ENCODE results near the gene APOA1.
A peak's percentile ranks its signal among the peaks of the same experiment; 100 is the strongest.
"Not testable (repeated sequence)": the region's sequence is repeated elsewhere in the genome, so short reads cannot be mapped to it uniquely, and the experiment has no call there.

Gene APOA1

GRCh38 chr11:116811194-116811593 is 26.2 kb downstream of the APOA1 start:
- DNase-seq = no peak

DNA sequence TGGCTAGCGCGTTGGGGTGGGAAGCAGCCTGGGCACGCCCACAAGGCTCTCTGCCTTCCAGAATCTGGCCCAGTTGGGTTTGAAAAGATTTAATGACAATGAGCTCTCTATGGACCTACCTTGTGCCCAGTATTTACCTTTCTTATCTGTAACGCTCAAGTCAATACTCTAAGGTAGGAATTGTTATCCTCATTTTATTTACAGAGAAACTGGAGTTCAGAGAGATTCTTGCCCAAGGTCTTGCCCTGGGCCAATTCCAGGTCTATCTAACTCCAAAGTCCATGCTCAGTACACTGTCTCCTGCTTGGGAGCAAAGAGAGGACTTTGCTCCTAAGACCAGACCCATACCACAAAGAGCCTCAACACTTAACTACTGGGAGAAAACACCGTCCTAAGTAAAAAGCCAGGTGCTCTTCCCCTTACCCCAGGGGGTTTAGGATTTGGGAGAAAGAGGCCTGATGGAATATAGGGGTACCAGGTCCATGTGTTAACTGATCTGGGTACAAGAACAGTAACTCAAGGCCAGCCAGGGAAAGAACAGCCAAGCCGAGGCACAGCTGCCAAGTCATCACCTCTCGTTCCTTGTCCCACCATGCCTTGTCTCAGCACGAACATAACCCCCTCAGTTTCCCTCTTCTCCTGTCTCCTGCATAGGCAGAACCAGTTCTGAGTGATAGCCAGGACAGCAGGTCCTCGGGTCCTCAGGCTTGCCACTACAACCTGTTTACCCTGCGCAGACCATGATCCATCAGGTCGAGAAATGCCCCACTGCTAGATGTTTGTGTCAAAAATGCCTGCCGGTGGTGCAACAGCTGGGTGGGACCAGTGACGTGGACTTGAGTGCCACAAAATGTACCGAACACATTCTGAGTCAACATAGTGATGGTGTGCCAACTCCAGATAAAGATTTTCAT is 28.9 kb downstream of the APOA1 start:
- no peak for DNase-seq

- DNase-seq = no peak
Measured at GRCh38 chr11:116807601-116808261, 29.7 kb downstream of the APOA1 start.

GRCh38 chr11:116804001-116804400 is 33.4 kb downstream of the APOA1 start:
- no peak for DNase-seq

- DNase-seq = not testable (repeated sequence)
Measured at GRCh38 chr11:116801662-116802061, 35.8 kb downstream of the APOA1 start.

DNA sequence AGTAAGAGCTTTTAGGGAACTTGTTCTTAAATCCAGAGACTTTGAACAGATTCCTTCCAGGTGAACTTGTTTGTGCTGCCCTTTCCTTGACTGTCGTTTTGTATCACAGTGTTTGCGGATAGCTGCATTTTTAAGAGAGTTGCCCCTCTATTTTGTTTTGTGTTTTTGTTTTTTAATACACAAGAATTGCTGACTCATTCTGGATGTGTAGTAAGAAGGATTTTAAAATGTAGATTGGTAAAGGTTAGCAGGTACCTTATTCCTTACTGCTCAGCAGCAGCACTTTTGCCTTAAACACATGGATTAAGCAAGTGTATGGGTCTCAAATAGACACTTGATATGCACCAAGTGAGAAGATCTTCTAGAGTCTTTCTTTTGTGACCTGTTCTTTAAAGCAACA is 36.8 kb downstream of the APOA1 start:
- no peak for DNase-seq

DNA sequence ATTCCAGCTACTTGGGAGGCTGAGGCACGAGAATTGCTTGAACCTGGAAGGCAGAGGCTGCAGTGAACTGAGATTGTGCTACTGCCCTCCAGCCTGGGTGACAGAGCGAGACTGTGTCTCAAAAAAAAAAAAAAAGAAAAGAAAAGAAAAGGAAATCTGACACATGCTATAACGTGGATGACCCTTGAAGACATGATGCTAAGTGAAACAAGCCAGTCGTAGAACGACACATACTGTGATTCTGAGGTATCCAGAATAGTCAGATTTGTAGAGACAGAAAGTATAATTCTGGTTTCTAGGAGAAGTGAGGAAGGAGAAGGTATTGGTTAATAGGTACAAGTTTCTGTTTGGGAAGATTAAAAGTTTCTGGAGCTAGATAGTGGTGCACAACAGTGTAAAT is 39.1 kb downstream of the APOA1 start:
- DNase-seq = no peak

DNA sequence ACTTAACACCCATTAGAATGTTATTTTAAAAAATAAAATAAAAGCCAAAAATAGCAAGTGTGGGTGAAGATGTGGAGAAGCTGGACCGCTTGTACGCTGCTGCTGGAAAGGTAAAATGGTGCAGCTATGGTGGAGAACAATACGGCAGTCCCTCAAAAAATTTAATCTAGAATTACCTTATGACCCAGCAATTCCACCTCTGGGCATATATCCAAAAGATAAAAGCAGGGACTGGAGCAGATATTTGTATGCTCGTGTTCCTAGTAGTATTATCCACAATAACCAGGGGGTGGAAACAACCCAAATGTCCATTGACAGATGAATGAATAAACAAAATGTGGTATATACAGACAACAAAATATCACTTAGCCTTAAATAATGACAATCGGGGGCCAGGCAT is 39.6 kb downstream of the APOA1 start:
- no peak for DNase-seq

DNA sequence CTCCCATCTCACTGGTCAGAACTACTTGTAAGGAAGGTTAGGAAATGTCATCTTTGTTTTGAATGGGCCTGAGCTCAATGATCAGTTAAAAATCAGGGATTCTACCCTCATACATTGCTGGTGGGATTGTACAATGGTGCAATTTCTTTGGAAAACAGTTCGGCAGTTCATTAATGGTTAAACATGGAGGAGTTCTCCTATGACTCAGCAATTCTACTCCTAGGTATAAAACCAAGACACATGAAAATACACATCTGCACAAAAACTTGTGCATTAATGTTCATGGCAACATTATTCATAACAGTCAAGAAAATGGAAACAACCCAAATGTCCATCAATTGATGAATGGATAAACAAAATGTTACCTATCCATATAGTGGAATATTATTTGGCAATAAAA is 40.9 kb downstream of the APOA1 start:
- DNase-seq = no peak

- no peak for DNase-seq
Measured at GRCh38 chr11:116794851-116795250, 42.6 kb downstream of the APOA1 start.

GRCh38 chr11:116793772-116794097 is 43.7 kb downstream of the APOA1 start:
- DNase-seq = no peak

- DNase-seq = no peak
Measured at GRCh38 chr11:116792869-116793771, 44.3 kb downstream of the APOA1 start.

- DNase-seq = no peak
Measured at GRCh38 chr11:116792144-116792868, 45.1 kb downstream of the APOA1 start.

GRCh38 chr11:116791813-116792143 is 45.6 kb downstream of the APOA1 start, which contains the start of gene APOA5:
APOA5 (minus strand) TSS chr11:116791879; CDS start chr11:116791860, 19 bp downstream.
- DNase-seq = no peak

DNA sequence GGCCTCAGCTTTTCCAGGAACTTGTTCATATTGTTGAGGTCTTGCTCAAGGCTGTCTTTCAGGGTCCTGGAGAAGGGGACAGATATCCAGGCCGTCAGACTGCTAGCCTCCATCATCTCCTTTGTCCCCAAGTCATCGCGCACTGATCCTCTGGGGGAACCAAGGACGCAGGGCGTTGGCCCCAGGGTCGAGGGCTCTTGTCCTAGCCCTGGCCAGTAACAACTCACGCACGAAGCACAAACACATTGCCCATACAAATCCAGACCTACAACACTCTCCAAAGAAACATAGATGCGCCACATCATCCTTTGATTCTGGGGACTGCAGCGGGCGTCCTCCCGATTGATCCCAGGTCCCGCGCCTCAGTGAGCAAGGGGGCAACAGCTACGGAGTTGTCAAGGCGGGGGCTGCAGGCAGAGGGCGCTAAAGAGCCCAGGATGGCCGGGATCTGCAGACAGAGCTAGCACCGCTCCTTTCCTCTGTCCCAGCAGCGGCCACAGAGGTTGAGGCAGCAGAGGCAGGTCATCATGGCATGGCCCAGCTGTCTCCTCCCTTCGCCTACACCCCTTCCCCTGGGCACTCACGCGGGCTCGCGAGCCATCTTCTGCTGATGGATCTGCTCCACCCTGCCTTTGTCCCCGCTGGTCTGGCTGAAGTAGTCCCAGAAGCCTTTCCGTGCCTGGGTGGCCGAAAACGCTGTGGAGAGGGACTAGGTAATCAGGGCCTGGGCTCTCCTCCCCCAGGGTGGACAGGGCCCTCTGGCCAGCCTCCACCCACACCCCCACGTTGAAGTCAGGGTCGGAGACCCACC is 46.2 kb downstream of the APOA1 start:
- peak; percentile 79 for DNase-seq

DNA sequence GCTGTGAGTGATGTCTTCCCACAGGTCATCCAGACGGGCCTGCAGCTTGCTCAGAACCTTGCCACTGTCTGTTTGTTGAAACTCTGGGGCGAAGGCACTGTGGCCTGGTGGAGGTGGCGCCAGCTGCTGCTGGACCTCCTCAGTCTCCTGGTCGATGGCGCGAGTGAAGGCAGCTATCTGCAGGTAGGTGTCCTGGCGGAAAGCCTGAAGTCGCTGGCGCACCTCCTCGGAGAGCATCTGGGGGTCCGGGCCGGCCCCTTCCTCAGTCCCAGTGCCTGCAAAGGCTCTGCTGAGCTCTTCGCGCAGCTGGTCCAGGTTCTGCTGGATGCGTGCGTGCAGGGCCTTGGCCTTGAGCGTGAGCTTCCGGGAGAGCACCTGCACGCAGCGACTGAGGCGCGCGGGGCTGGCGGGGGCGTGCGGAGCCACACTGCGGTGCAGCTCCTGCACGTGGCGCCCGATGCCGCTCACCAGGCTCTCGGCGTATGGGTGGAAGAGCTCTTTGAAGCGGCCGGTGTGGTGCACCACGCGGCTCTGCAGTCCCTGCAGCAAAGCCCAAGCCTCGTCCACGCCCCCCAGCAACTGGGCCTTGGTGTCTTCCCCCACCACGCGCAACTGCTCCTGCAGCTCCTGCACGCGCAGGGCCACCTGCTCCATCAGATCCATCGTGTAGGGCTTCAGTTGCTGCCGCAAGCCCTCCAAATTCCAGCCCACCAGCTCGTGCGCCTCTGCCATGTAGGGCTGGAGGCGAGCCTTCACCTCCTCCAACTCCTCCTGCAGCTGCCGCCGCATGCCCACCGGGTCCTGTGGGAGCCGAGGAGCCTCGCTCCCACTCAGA is 47.0 kb downstream of the APOA1 start:
- no peak for DNase-seq

DNA sequence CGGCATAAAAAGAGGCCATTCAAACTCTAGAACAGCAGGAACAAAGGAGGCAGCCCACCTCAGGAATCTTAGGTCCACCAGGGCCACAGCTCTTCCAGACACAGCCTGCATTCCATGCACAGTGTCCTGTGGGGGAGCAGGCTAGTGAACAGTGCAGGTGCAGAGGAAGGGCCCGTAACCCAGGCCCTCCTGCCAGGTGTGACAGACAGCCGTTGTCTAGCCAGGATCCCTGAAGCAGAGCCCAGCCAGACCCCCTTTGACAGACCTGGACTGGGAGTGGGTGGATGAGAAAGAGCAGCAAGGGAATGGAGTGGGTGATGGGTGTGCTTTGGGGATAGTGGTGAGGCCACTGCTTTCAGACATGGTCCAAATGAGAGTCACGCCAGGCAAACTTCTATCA is 48.4 kb downstream of the APOA1 start:
- DNase-seq = no peak

- DNase-seq = no peak
Measured at GRCh38 chr11:116788534-116788933, 48.9 kb downstream of the APOA1 start.

DNA sequence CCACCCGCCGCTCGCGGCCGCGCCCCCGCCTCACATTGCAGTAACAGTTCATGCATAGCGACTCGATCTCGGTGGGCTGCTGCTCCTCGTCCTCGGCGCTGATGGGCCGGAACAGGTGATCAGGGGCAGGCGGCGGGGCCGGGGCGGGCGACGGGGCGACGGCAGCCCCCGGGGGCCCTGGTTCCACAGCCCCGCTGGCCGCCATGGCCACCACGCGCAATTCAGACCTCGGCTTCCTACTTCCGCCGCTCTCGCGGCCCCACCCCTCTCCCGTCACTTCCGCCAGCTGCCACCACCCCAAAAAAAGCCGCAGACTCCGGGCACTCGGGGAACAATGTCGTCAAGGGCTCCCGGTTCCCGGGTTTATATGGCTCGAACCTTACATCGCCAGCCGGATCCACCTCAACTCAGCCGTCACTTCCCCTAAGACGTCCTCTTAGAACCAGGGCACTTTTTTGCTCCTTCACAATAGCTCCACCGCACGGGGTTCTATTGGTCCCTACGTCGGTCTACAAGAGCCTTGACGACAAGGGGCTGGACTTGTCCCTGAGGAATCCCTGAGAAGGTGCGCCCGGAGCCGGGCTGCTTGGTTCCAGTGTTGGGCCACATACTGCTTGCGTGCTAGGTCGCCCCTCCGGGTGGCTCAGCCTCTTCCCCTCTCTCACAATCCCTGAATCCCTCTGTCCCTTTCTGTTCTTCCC is 49.5 kb downstream of the APOA1 start, which contains the start of gene ZPR1:
Gene ZPR1 (minus strand): TSS at position 238 of the 701 bp plus-strand sequence. CDS start 33 bp downstream, at position 205.
- DNase-seq = peak; percentile 82

DNA sequence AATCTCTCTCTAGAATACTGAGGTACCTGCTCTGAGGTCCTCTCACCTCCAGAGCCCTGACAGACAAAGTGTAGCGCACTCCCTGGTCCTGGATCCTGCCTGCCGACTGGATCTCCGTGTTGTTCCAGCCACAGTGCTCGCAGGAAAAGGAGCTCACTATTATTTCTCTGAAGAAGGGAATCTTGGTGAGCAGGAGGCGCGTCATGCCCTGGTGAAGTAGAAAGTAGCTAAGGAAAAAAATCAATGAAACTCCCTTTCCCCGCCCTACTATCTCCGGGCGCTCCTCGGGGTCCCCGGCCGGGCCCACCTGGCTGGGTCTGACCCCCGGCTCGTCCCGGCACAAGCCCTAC is 50.0 kb downstream of the APOA1 start:
- DNase-seq = no peak
